Measurements from ENCODE around the gene MAPKAPK2.

Gene MAPKAPK2

GRCh38 chr1:206660136-206660535 is 24.6 kb upstream of the MAPKAPK2 start:
- no peak for DNase-seq (ENCODE audit: low spot score)

GRCh38 chr1:206661161-206661820 is 23.4 kb upstream of the MAPKAPK2 start:
- DNase-seq (ENCODE audit: low spot score): no peak

- no peak for DNase-seq (ENCODE audit: low spot score)
Measured at GRCh38 chr1:206662396-206663092, 22.2 kb upstream of the MAPKAPK2 start.

GRCh38 chr1:206663362-206663761 is 21.3 kb upstream of the MAPKAPK2 start:
- no peak for DNase-seq (ENCODE audit: low spot score)

GRCh38 chr1:206663832-206664652 is 20.7 kb upstream of the MAPKAPK2 start:
- peak; percentile 79 for DNase-seq (ENCODE audit: low spot score)

DNA sequence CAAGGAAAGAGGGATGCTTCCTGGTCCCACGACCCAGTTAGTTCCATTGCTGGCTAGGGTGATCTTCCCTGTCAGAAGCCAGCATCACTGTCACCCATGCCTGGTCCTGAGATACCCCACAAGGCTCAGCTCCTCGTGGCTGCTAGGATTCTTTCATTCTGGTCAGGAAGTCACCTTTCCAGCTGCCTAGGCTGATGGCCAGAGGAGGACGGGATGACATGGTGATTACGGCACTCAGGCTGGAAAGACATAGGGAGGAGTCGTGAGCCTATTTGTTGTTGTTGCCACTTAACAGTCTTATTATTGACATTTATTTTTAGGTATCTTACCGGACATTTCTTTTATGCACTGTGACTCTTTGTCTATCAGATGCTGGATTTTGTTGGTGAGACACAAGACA is 20.0 kb upstream of the MAPKAPK2 start:
- DNase-seq (ENCODE audit: low spot score): no peak

GRCh38 chr1:206666031-206666561 is 18.6 kb upstream of the MAPKAPK2 start:
- DNase-seq (ENCODE audit: low spot score): no peak

DNA sequence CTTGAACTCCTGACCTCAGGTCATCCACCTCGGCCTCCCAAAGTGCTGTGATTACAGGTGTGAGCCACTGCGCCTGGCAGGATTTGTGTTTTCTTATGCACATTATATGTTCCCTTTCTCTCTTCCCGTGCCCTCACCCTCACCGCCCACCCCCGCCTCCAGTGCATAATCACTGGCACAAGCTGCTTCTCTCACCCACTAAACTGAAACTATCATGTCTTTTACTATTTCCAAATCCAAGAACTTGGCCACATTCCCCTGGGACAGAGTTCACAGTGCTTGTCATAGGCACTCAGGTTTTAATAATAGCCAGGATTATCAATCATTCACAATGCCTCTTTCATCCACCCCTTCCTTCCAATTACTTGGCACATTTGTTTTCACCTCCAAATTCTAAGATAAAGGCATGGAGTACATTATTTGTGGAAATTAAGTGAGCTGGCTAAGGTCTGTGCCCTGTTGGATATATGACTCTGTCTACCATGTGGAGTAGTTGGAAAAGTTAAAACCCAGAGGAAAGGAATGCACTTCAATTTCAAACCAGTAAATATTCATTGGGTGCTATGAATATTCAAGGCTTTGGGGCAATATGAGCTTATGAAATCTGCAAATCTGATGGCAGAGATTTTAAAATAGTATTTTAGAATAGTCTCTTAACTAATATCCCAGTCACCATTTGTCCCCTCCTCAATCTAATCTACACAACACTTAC is 17.6 kb upstream of the MAPKAPK2 start:
- no peak for DNase-seq (ENCODE audit: low spot score)

GRCh38 chr1:206668351-206668750 is 16.4 kb upstream of the MAPKAPK2 start:
- no peak for DNase-seq (ENCODE audit: low spot score)

DNA sequence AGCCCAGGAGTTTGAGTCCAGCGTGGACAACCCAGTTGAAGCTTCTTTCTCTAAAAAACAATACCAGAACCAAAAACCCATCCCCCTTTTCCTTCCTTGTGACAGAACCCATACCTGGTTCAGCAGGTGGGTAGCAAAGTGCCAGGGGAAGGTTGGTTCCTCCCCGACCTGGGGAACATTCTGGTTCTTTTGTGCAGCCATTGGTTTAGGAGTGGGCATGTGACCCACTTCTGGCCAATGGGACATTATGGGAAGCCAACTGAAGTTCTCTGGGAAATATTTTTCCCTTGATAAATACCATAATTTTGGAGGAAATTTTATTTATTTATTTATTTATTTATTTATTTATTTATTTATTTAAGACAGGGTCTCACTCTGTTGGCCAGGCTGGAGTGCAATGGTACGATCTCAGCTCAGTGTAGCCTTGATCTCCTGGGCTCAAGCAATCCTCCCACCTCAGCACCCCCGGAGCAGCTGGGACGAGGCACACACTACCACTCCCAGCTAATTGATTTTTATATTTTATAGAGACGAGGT is 15.8 kb upstream of the MAPKAPK2 start:
- no peak for DNase-seq (ENCODE audit: low spot score)

- no peak for DNase-seq (ENCODE audit: low spot score)
Measured at GRCh38 chr1:206672011-206672688, 12.6 kb upstream of the MAPKAPK2 start.

- no peak for DNase-seq (ENCODE audit: low spot score)
Measured at GRCh38 chr1:206672844-206673758, 11.6 kb upstream of the MAPKAPK2 start.

GRCh38 chr1:206674236-206674635 is 10.5 kb upstream of the MAPKAPK2 start:
- DNase-seq (ENCODE audit: low spot score): no peak

- no peak for DNase-seq (ENCODE audit: low spot score)
Measured at GRCh38 chr1:206674745-206675175, 9.9 kb upstream of the MAPKAPK2 start.

DNA sequence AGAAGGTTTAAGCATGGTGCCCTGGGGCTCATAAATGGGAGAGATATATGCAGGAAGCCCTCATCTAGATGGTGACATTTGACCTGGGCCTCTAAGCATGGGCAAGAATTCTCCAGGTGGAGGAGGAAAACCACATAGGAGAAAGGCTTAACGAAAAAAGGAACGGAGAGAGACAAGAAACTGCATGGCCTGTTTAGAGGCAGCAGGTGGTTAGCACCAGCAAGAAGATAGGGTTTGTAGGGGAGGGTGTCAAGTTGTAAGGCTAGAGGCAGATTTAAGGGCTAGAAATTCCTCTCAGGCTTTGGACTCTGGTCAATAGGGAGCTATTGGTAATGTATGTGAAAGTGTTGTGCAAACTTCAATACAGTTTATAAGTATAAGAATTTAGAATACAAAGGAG is 8.2 kb upstream of the MAPKAPK2 start:
- no peak for DNase-seq (ENCODE audit: low spot score)

DNA sequence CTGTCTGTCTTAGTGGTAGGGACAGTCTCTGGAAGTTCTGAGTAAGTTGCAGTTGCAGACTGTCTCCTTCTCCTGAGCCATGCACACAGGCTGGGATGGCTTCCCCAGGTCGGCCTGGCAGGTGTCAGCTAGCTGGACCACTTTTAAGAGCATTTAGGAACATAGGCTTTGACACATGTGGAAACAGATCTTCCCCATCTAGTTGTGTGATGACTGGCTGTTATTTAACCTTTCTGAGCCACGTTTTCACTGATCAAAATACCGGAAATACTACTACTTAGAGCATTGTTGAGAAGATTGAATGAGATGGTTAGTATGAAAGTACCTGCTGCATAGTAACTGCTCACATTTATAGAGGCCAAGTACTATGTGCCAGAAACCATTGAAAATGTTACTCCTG is 6.2 kb upstream of the MAPKAPK2 start:
- DNase-seq (ENCODE audit: low spot score): no peak

DNA sequence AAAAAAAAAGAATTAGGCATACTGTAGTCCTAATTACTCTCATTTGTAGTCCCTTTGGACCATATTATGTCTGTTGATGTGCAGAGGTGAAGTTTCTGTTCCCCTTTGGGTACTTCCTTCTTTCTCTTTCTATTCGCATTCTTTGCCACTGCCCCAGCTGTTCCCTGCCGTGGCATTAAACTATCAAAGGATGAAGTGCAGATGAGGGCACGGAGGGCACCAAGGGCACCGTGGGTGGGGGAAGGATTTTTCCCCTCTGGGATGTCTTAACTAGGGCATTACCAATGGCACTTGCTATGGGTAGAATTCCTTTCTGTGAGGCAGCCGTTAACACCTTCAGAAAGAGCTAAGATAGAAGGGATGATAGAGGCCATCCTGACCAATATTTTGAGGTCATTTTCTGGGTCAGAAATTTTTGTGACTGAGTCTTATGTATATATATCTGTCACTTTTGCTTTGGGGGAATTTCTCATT is 4.9 kb upstream of the MAPKAPK2 start:
- no peak for DNase-seq (ENCODE audit: low spot score)

DNA sequence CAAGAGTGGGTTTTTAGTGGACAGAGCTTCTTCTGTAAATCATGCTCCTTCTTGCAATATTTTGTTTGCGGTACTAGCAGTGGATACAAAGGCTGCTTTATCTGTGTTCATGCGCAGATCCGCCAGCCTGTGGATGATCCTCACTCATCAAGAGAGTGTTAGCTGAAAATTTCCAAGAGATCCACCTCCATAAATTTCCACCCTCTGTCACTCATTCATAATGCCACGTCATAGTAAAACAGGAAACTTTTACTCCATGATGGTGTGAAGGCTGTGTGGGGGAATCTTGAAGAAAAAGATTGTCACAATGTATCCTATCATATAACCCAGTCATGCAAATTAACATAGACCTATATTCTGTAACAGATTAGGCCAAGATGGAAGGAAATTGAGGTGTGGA is 4.4 kb upstream of the MAPKAPK2 start:
- peak; percentile 97 for DNase-seq (ENCODE audit: low spot score)

- DNase-seq (ENCODE audit: low spot score): no peak
Measured at GRCh38 chr1:206681359-206681758, 3.3 kb upstream of the MAPKAPK2 start.

- DNase-seq (ENCODE audit: low spot score): no peak
Measured at GRCh38 chr1:206682111-206682510, 2.6 kb upstream of the MAPKAPK2 start.
